Activated CD4-positive, alpha-beta T cell treated with anti-CD3 and anti-CD28 coated beads, Interleukin-2, amount 50 U/mL, for 48 hours (primary cell): Measurements from ENCODE around the gene FBXO10.
A peak's percentile ranks its signal among the peaks of the same experiment; 100 is the strongest.
"Not testable (repeated sequence)": the region's sequence is repeated elsewhere in the genome, so short reads cannot be mapped to it uniquely, and the experiment has no call there.

Experiments
- DNase-seq, 2 experiments: peaks; one replicate each; pipeline ENCODE4 v3.0.0-alpha.2; 2020

Gene FBXO10, protein sequence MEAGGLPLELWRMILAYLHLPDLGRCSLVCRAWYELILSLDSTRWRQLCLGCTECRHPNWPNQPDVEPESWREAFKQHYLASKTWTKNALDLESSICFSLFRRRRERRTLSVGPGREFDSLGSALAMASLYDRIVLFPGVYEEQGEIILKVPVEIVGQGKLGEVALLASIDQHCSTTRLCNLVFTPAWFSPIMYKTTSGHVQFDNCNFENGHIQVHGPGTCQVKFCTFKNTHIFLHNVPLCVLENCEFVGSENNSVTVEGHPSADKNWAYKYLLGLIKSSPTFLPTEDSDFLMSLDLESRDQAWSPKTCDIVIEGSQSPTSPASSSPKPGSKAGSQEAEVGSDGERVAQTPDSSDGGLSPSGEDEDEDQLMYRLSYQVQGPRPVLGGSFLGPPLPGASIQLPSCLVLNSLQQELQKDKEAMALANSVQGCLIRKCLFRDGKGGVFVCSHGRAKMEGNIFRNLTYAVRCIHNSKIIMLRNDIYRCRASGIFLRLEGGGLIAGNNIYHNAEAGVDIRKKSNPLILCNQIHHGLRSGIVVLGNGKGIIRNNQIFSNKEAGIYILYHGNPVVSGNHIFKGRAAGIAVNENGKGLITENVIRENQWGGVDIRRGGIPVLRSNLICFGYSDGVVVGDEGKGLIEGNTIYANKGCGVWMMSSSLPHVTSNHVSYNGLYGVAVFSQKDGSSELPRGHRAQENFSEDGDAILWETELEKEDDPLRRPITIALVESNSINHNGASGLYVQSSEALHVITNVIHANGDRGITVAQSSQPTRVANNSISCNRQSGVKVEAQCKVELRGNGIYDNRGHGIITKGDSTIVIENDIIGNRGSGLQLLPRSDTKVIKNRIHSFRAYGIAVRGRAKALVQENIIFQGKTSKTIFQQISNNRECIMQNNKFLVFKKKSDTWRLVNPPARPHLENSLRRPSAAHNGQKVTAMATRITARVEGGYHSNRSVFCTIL

DNA sequence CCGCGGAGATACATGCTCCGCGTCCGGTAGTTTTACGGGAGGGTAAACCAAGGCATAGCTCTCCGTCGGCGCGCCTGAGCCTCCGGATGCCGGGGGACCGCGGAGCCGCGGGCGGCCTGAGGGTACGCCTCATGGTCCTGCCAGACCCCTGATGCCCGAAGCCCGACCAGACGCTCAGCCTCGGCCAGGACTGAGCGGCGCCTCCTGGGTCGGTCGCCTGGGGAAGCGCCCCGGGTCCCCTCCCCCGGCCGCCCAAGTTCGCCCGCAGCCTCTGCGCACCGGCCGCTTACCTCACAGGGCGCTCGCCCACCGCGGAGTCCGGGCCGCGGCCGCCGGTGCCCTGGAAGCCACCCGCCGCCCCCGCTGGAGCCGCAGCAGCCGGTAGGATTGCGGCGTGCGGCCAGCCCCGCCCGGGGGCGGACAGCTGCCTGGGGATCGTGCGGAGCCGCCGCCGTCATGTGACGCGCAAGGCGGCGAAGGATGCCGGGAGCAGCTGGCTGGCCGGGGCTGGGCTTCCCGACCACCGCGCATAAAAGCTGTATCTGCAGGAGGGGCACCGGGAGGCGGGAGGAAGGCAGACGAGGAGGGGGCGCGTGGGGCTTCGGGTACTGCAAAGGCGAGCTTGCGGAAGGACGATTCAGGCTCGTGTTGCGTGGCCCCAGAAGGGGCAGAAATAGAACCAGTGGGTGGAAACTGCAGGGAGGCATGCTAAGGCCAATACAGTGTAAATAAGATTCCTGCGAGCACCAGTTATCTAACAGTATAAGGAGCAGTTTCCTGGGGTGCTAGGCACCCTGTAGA, at the start of gene FBXO10:
Gene FBXO10, minus strand, starts transcription at position 460 of the 801 bp plus-strand sequence. CDS start 34,612 bp downstream, outside the sequence.
- peak; percentile 36 to 50 for DNase-seq

DNA sequence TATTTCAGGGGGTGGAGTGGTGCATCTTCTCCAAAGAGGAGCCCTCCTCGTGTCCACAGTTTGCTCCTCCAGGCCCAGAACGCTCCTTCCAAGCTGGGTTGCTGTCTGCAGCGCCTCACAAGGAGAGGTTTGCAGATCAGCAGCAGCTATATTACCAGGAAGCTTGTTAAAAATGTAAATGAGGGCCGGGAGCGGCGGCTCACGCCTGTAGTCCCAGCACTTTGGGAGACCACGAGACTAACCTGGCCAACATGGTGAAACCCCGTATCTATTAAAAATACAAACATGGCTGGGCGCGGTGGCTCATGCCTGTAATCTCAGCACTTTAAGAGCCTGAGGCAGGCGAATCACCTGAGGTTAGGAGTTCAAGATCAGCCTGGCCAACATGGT, 49.6 kb upstream of the FBXO10 start:
- DNase-seq: no peak

DNA sequence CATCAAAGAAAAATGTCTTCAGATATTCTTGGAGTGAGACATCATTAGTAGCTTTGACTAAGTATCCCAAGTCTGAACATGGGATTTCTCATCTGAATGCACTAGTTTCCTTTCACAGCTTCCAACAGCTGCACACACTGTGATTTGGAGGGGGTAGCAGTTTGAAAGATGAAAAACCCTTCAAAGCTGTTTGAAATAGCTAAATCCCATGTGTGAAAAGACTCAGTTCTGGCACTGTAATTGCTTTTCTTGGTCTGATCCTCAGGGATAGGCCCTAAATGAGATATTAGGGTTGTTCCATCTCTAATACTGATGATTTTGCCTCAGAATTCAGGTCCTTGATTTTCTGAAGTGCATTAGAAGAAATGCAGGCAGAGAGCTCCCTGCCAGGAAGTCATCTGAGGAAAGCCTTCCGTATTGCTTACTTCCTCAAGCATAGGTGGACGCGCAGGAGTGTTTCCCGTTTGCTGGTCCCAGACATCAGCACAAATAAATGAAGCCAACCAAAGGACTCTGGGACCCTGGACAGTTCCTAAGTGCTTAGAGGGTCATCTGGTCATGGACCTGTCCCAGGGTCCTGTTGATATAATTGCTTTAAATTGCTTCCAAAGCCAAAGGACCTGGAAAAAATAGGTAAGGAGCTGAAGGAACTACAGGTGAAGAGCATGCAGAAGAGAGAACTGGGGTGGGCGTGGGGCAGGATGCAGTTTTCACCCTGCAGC, 49.0 kb upstream of the FBXO10 start:
- no peak for DNase-seq

DNA sequence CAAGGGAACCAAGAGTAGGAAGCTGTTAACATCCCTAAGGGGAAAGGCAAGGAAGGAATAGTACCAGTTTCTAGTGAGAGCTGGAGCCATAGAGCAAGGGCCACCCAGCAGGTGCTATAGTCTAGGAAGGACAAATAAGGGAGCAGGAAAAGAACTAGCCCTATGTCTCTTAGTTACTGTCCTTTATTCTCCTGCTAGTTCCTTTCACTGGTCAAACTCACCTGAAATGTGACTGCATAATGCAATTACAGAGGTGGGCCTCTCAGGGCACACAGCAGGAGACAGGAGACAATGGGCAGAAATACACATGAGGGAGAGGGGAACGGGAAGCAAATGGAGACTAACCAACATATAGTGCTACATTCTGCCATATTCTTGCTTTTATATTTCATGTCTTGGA, 47.9 kb upstream of the FBXO10 start:
- no peak for DNase-seq

DNA sequence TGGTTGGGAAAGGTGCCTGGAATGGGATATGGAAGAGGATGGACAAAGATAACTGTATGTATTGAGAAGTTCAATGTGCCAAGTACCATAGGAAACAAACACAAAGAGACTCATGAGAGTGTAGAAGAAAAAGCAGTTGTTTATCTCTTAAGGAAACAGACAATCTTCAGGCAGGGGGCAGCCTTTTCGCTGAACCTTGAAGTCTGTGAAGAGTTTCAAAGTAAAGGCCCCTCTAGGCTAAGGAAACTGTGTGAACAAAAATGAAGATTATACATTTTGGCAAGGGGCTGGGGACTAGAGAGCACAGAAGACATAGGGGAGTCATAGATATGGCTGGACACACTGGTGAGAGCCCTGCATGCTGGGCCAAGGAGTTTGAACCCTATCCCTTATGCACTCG, 47.1 kb upstream of the FBXO10 start:
- DNase-seq: no peak

DNA sequence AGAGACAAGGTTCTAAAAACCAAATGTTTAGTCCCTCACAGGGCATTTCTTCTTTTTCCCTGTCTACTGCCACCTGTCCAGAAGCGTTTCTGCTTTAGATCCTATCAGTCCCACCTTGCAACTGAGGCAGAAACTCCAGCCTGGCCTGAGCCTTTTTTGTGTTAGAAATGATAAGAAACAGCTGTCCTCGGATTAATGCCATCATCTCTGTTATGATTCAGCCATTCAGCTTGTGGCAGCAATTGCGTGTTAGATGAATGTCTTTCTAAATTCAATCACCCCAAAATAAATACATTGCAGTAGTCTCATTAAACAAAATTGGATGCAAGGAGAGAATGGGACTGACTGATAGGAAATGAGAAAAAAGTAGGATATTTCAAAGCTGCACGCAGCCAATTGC, 46.3 kb upstream of the FBXO10 start:
- DNase-seq: no peak

DNA sequence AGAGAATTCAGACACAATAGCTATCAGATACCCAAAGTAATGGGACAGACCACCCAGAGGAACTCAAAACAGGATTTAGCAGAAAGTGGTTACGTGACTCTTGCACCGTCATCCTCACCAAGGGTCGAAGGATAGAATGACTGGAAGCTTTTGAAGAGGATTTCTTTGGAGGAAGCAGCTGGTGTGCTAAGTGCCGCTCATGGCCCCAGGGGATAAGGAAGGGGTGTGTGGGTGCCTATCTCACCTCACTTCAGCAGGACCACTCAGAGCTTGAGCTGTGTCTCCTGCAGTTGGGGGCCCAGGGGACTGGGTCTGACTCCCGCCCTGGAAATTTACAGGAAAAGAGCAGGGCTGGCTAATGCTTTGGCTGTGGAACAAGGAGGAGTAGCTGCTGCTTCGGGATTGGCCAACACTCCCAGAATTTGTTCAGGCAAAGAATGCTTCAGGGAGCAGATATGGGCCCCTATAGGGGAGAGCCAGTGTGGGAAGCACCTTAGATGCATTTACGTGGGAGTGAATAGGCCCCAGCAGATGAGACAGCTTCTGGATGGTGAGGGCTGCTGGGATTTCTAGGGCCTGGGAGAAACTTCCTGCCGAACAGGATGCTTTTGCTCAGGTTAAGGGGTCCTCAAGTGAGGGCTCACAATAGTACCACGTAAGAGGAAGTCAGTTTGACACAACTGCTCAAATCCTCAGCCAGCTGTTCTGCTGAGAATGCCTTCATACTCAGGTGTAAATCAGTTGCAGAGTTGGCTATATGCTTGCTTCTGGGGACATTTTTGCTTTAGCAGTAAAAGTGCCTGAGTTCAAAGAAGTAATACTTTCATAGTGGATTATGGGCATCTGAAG, 45.3 kb upstream of the FBXO10 start:
- no peak for DNase-seq

DNA sequence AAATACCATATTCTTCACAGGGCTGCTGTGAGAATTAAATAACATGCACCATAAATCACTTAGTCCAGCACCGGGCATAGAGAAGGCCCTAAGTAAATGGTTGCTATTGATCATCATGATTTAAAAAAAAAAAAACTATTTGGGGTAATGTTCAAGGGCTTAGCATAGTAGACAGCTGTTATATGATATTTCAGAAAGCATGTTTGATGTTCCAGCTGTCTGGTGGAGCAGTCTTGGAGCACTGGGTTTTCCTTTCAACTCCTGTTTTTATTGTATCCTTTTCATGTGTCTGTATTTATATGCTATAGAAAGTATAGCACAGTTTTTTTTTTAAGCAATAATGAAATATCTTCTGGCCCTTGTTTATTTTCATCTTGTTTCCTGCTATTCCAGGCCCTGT, 44.2 kb upstream of the FBXO10 start:
- no peak for DNase-seq

DNA sequence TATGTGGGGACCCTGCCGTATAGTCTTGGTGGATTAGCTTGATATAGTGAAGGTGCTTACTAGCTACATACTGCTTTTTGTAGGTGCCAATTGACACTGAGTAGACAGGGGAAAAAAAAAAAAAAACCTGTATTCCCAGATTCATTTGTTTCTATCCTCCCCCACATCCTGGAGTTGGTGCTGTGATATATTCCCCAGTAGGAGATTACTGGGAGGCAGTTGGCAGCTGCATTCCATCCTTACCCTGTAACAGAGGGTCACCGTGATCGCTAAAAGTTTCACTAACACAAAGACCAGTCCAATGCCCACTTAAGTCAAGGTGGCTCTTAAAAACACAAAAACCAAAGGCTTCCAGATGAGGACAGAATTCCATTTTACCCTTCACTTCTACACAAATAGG, 43.6 kb upstream of the FBXO10 start:
- DNase-seq: no peak

DNA sequence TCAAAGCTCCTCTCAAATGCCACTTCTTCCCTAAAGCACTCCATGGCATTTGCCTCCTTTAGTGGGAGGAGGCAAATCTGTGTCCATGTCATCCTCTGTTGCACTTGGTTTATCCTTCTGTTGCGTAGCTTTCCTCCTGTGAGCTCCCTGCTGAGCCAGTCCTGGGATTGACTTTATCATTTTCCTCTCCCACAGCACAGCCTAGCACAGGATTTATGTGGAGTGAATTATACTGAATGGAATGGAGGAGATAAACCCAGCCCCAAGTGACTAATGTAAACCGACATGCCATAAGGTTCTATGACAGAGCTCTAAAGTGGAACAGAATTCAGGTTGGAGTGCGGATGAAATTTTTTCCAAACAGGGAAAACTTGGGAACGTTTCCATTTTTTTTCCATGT, 42.6 kb upstream of the FBXO10 start:
- DNase-seq: no peak

DNA sequence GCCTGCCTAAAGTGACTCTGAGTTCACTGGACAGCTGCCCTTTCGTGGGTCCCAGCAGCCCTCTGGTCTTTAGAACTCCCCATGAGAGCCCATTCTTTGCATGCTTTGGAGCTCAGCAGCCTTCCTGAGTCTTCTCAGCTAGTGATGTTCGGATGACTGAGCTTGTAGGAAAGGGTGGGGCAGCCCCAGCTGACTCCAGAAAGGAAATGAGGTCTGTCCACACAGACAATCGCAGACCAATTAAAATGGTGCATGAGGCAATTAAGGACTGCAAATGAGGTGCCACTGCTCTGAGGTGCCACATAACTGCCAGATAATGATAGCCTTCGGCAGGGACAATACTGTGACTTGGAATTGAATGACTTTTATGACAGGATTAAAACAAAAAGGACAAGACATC, 41.7 kb upstream of the FBXO10 start:
- no peak for DNase-seq

DNA sequence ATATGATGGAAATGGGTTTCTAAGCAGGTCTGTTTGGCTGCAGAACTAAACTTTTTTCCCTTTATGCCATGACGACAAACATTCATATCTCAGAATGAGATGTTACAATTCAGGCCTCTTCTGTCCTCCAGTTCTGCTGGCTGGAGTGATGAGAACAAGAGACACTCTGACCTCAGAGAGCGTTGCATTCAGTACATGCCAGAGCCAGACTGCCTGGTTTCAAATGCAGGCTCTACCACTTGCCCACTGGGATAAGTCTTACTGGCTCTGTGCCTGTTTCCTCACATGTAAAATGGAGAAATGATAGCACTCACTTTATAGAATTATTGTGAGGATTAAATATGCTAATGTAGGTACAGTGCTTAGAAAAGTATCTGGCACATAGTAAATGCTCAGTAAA, 41.0 kb upstream of the FBXO10 start:
- no peak for DNase-seq

DNA sequence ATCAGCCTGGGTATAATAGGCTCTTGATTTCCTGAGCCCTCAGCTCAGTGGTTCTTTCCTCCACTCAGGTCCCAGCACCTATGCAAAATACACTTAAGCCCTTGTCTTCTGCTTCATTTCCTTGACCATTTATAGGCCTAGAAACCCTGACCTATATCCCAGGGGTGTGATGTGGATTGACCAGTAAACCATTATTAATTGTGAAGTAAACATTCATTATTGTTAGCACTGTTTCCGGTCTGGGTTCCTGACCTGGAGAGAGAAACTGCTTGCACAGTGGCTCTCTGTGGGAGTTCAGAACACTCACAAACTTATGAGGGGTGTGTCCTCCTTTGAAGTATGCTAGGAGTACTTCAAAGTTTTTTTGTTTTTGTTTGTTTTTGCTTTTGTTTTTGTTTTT, 35.8 kb upstream of the FBXO10 start:
- no peak for DNase-seq

DNA sequence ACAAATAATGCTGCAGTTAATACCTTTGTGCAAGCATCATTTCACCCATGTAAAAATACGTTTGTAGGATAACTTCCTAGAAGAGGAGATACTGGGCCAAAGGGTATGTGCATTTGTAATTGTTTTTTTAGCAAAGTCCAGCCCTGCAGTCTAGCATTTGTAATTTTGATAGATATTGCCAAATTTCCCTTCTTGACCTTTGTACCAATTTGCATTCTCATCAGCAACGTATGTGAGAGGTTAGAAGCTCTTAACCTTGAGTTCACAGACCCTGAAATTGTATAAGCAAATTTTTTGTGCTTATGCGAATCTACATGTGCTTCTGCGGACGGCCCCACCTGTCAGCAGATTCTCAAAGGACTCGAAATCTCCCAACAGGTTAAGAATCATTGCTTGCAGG, 34.8 kb upstream of the FBXO10 start:
- no peak for DNase-seq

DNA sequence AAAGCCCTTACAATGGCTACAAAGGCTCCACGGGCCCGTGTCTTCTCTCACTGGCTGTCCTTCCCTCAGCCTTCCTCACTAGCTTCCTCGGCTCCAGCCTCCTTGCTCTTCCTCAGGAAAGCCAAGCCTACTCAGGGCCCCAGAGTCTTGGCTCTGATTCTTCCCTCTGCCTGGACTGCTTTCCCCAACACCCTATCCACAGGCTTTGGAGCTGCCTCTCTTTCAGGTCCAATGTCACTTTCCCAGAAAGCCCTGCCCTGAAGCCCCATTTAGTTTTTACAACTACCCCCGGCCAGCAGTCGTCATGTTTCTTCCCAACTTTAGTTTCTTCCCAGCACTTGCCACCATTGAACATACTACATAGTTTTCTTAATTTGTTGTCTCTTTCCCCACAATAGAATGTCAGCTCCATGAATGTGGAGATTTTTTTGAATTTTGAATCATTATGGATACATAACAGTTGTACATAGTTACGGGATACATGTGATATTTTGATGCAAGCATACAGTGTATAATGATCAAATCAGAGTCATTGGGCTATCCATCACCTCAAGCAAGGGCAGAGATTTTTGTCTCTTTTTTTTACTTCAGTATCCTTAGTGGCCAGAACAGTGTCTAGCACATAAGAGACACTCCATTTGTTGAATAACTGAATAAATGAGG, 33.7 kb upstream of the FBXO10 start:
- DNase-seq: no peak

DNA sequence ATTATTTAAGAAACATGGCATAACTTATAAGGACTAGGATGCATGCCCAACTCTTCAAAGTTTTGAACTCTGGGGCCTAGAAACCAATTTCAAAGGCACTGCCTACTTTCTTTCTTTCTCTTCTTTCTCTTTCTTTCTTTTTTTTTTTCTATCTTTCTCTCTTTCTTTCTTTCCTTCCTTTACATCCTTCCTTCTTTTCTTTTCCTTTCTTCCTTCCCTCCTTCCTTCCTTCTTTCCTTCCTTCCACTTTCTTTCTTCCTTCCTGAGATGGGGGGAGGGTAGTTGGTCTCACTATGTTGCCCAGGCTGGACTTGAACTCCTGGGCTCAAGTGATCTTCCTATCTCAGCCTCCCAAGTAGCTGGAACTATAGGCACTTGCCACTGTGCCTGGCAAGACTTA, 32.1 kb upstream of the FBXO10 start:
- DNase-seq: no peak

DNA sequence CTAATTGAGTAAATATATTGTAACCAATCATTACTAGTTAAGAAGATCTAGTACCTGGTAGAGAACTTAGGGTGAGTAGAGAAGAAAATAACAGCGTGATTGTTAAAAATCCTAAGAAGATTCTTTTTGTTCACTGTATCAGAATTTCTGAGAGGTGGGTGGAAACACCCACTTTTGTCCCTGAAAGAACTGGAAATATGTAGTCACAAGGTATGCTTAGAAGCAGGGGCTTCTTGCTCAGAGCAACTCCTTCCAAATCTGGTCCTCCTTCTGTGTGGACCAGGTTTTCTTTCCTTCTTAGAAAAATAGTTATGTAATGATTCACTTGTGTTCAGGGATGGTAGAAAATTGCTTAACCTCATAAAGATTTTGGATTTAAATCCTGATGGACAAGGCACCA, 28.1 kb upstream of the FBXO10 start:
- DNase-seq: no peak

DNA sequence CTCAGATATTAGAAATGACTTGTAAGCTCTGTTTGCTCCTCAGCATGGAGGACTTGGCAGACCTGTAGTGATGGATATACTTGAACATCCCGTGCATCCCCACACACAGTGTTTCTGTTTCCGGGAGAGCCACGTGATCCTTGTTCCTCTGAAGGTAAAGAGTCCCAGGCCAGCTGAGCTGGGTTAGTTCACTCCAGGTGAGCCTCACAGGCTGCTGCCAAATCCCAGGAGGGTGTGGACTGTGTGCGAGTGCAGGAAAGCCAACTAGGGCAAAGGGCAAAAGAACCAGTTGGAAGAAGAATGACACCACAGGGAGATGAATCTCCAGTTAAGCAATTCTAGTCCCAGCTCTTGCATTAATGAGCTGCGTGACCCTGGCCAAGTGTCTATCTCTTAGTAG, 26.6 kb upstream of the FBXO10 start:
- no peak for DNase-seq

DNA sequence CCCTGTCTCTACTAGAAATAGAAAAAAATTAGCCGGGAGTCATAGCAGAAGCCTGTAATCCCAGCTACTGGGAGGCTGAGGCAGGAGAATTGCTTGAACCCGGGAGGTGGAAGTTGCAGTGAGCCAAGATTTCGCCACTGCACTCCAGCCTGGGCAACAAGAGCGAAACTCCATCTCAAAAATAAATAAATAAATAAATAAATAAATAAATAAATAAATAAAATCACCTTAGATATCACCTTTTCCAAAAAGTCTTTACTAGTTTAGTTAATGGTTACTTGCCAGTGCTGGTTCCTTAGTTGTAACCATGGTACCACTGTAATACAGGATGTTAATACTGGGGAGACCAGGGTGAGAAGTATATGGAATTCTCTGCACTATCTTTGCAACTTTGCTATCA, 25.9 kb upstream of the FBXO10 start:
- DNase-seq: not testable (repeated sequence)

DNA sequence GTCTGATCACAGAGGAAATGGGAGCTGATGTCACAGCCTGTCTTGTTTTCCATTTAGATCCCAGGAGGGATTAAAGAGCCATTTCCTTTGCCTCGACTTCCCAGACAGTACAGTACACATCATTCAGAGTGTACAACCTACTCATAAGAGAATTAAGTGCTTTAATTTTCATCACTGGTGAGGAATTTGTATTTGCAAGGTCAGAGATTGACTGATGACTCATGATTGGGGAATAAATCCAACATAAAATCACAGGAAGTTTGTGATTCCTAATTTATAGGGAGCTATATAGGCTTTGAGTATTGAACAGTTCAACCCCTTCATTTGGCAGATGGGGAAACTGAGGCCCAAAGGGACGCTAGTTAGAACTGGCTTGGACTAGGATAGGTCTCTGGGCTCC, 20.3 kb upstream of the FBXO10 start:
- no peak for DNase-seq

DNA sequence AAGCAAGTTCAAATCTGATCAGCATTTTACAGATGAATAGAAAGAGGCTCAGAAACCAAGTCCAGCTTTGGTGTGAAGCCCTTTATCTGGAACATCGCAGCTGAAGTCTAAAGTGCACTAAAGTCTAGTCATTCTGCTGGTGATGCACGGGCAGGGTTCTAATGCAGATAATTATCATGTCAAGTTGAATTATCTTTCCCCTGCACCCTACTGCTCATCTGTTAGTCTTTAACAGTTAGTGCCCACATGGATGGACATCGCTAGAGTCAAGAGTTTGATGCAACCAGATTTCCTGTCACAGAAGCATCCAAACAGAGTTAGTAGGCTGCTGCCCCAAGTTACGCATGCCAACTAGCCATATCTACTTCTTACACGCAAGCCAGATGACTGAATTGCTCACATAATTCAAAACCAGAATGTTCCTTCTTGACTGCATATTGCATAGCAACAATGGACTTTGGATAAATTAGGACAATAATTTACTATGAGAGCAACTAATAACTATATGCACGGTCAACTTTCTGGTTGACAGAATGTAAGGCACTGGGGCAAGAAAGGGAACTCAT, 17.8 kb upstream of the FBXO10 start:
- no peak for DNase-seq
